Measurements from ENCODE around the gene CASQ1.

The CASQ1 gene

GRCh38 chr1:160205242-160206035 lies 15.1 kb downstream of the CASQ1 start, which contains the start of gene PEA15:
PEA15 (plus strand) TSS chr1:160205384; CDS start chr1:160211545, 6,161 bp downstream.
- peak; percentile 63 for DNase-seq

DNA sequence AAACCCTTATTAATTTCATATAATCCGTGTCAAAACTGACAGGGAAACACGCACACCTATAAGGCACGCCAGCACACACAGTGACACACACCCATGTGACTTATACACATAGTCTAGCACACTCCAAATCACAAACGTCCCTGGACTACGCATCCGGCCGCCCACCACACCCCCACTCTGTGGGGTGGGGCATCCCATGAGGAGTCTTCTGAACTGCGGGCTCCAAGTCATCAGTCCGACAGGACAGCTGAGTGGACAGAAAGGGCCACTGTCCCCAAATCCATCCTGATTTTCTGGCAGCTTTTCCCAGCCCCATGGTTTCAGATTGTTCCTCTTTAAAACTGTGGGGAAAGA lies 15.6 kb downstream of the CASQ1 start:
- peak; percentile 47 for DNase-seq

- DNase-seq = no peak
Measured at GRCh38 chr1:160206421-160207117, 16.2 kb downstream of the CASQ1 start.

GRCh38 chr1:160207118-160207650 lies 16.8 kb downstream of the CASQ1 start:
- DNase-seq = no peak

GRCh38 chr1:160207771-160208556 lies 17.6 kb downstream of the CASQ1 start:
- DNase-seq = no peak

GRCh38 chr1:160208557-160209320 lies 18.4 kb downstream of the CASQ1 start:
- DNase-seq = no peak

GRCh38 chr1:160209321-160210046 lies 19.1 kb downstream of the CASQ1 start:
- DNase-seq = no peak

GRCh38 chr1:160210561-160210960 lies 20.2 kb downstream of the CASQ1 start:
- DNase-seq = no peak

GRCh38 chr1:160211046-160211790 lies 20.8 kb downstream of the CASQ1 start:
- no peak for DNase-seq

DNA sequence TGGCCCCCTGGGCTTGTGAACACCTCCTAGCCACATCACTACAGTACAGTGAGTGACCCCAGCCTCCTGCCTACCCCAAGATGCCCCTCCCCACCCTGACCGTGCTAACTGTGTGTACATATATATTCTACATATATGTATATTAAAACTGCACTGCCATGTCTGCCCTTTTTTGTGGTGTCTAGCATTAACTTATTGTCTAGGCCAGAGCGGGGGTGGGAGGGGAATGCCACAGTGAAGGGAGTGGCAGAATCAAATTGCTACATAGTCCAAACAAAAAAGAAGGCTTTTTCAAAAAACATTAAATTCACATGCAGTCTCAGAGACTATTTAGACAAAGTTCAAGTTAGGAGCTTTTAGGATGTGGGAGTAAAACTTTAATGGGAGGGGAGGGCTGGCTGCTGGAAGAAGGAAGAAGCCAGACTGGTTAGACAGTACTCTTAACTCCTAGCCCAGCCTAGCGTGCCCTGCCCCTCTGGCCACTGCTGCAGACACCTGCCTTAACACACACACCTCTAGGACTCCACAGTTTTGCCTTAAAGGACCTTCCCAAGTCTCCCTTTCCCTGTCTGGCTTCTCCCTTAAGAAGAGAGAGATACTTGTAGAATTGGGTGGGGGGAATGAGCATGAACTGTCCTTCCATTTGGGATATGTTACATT lies 24.2 kb downstream of the CASQ1 start:
- DNase-seq = no peak

DNA sequence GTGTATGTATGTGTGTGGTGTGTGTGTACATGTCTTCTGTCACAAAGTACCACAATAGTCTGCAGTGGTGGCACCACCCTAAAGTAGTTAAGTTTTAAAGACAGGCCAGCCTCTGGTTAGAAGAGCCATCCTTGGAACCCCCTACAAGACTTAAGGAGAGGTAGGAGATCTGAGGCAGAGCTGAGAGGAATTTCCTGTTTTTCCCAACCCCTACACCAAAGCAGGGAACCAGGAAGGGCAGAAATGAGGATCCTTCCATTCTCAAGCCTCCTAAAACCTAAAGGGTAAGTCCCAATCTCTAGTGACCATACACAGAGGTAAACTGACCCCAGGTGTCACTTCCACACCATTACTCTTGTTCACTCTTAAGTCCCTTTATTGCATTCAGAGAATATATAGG lies 25.9 kb downstream of the CASQ1 start:
- no peak for DNase-seq

GRCh38 chr1:160217481-160218051 lies 27.2 kb downstream of the CASQ1 start:
- DNase-seq = no peak

- DNase-seq = no peak
Measured at GRCh38 chr1:160219062-160219929, 28.9 kb downstream of the CASQ1 start.

DNA sequence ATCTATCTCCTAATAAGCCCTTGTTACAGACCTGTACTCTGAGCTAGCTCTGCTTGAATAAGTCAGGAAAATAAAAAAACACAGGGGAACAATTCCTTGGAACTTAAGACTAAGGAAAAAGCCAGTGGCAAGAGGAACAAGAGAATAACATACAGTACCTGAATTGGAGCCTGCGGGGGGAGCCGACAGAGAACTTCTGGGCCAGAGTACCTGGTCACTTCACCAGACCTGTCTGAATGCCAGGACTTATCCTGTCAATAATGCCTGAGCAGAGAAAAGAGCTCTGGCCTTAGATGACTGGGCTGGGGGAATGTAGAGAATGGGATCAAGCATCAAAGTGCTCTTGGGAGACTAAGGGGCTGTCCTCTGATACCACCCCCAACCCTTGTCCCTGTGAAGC lies 29.9 kb downstream of the CASQ1 start:
- no peak for DNase-seq

GRCh38 chr1:160221089-160221488 lies 30.7 kb downstream of the CASQ1 start:
- DNase-seq = no peak

DNA sequence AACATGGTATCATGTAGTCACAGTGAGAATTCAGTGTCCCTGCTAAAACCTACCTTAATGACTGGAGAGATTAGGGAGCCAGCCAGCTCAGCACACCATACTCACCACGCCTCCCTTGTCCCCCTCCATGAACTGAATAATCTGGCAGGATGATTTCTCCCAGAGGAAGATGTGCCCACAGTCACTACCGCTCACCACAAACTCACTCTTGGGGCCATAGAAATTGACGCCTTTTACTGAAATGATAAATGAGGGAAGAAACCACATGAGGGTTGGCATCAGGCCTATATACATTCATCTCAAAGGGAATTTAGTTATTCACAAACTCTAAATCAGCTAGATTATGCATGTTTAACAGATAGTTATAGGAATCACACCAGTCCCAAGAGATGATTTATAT lies 32.2 kb downstream of the CASQ1 start:
- DNase-seq = no peak

DNA sequence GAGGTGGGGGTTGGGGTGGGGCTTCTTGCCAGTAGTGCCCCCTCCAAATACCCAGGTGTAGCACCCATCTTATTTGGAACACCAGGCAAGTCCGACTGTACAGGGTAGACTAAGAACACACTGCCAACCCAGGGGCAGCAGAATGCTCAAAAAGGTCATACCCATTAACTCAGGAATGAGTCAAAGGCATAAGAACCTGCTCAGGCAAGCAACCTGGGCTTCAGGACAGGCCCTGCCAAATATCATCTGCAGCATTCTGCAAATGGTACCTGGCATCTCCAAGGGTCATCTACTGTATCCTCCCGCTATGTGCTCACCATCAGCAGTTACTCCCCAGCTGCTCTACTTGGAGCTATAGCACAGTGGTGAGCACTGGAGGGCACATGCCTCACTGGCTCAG lies 34.2 kb downstream of the CASQ1 start:
- DNase-seq = no peak

- no peak for DNase-seq
Measured at GRCh38 chr1:160225345-160225744, 35.0 kb downstream of the CASQ1 start.

GRCh38 chr1:160226623-160227022 lies 36.2 kb downstream of the CASQ1 start:
- no peak for DNase-seq

All from central memory CD4-positive, alpha-beta T cell (primary cell).